H1 (cell line): Measurements from ENCODE around the gene TBC1D22A. TPM values are rescaled to one million over a fixed set of nuclear protein-coding genes. Genes with fewer than 3 reads are reported as not detected.

Experiments used
- RNF2 ChIP-seq: fragments of 200-900, 300-1000 bp; sonication (generic); IDR thresholded peaks from 2 replicates; pipeline ENCODE4 v1.7.1; 2016; ENCODE audit warnings: borderline replicate concordance, low read depth, mild to moderate bottlenecking, antibody characterized with exemption, low read length; ENCODE audit not compliant: poor library complexity, severe bottlenecking; ENCODE audit errors: missing control alignments
- SIRT6 ChIP-seq: IDR thresholded peaks from one replicate; pipeline ENCODE4 v1.7.1; 2012; ENCODE audit warnings: low read length, inconsistent platforms
- SIX5 ChIP-seq: IDR thresholded peaks from 2 replicates; pipeline ENCODE4 v1.6.1; 2011; ENCODE audit warnings: mild to moderate bottlenecking, low read depth, low read length
- polyA plus RNA-seq, 7 experiments: library from polyadenylated mRNA; depleted of rRNA in 3 of 7; stranded (reverse) in 5 of 7; unstranded in 2 of 7; fragments of >200 nt in 5 of 7; fragments of 200-250 nt in 2 of 7; gene quantifications; 1 replicate in 5 of 7; 2 replicates in 1 of 7; 4 replicates in 1 of 7; pipeline versions ENCODE4 v1.2.1 to v1.2.3, GENCODE V29; 2011 to 2013; ENCODE audit warnings: missing spikeins in 2 of 7, mixed read lengths in 2 of 7
- total RNA-seq: library from RNA; stranded (reverse); fragmentation: NEBNext Ultra II Directional; extraction: Animal tissue kit (Norgen Biotek cat#: 25700); gene quantifications from 2 replicates; pipeline ENCODE4 v1.2.1, GENCODE V29; 2021

Gene TBC1D22A
- total and polyA plus RNA-seq, 2 of the 8 experiments (the other 6 are each of a cell fraction or from before 2014, with no cell fraction given) = 11.9 to 18.4 TPM

DNA sequence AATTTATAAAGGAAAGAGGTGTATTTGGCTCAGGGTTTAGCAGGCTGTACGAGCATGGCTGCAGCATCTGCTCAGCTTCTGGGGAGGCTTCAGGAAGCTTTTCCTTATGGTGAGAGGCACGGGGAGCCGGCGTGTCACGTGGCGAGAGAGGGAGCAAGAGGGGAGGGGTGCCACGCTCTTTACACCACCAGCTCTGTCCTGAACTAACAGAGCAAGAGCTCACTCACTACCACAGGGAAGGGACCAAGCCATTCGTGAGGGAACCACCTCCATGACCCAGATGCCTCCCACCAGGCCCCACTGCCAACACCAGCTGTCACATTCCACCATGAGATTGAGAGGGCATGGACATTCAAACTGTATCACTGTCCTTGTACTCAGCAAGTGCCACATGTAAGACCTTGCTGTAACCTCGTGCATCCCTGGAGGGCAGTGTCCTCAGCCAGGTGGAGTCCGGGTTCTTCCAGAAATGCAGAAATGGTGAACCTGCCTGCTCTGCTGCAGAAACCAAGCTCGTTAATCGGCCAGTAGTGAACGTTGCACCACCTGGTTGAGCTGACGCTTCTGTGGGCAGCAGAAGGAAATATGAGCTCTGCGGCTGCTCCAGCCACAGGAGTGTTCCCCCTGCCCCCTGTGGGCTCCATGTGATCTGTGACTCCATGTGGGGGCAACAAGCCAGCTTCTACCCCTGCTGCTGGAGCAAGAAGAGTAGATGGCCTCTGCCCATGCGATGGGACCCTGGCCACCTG is 368.6 kb downstream of the TBC1D22A start (continued):
- TF ChIP-seq RNF2 = no peak
- TF ChIP-seq SIX5 = no peak
- TF ChIP-seq SIRT6 = no peak
